D721Med (cell line): Measurements from ENCODE around the gene C2orf76.

ENCODE experiments used
- DNase-seq: peaks from one replicate; pipeline ENCODE4 v3.0.0; 2011; ENCODE audit warnings: low spot score; ENCODE audit not compliant: insufficient read length
- FAIRE-seq: peaks from 2 replicates; lab custom pipeline; 2011; peaks lifted over from hg19 to GRCh38; lab: Jason Lieb, UNC
- CTCF ChIP-seq: IDR thresholded peaks from 2 replicates; pipeline ENCODE4 v1.5.1; 2012; ENCODE audit warnings: mild to moderate bottlenecking, control low read depth; ENCODE audit not compliant: insufficient read depth; ENCODE audit errors: missing control alignments

C2orf76 gene

DNA sequence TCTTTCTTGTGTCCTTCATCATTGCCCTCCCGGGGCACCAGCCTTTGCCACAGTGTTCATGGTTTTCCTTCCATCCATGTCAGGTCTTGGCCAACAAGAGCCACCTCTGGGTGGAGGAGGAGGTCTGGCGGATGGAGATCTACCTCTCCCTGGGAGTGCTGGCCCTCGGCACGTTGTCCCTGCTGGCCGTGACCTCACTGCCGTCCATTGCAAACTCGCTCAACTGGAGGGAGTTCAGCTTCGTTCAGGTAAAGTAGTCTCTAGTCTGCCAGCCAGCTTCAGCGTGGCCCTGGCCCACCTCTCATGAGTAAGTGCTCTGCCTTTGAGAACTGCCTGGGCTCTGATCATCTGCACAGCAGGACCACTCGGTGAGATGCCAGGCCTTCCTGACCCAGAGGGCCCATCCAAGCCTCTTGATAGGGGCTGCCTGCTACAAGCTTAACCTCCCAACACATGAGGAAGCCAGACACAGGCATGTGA, 112.0 kb downstream of the C2orf76 start:
- FAIRE-seq: no peak
- no peak for DNase-seq
- TF ChIP-seq CTCF: no peak

DNA sequence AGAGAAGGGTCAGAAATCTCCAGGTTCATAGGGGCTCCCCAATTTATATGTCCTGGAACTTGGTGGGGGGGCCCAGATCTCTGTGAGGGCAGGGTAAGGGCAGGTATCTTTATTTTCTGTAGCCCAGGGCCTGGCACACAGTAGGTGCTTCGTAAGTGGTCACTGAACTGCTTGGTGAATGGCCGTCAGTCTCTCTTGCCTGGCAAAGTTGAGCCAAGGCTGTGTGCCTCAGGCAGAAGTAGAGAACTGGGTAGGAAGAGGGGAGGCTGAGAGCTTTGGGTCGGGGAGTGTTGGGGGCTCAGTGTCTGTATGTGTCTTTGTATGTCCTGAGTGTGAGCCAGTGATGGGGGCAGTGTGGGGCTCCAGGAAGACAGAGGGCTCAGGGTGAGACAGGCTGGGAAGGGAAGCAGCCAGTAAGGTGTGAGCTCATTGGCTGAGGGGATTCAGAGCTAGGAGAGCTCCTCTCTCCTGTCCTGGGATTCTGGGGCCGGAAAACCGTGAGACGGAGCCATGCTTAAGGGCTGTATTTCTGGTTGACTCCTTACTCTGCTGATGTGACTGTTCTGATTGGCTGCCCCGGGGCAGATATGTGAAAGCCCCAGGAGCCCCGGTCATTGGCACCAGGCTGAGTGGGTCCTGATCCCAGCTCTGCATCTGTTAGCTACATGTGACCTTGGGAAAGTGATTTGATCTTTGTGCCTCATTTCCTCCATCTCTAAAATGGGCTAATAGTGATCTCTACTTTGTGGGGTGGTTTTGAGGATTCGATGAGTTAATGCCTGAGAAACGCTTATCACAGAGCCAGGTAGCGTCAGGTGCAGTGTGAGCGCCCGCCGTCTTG, 112.7 kb downstream of the C2orf76 start:
- TF ChIP-seq CTCF: no peak
- DNase-seq (no peak), FAIRE-seq (no peak)

DNA sequence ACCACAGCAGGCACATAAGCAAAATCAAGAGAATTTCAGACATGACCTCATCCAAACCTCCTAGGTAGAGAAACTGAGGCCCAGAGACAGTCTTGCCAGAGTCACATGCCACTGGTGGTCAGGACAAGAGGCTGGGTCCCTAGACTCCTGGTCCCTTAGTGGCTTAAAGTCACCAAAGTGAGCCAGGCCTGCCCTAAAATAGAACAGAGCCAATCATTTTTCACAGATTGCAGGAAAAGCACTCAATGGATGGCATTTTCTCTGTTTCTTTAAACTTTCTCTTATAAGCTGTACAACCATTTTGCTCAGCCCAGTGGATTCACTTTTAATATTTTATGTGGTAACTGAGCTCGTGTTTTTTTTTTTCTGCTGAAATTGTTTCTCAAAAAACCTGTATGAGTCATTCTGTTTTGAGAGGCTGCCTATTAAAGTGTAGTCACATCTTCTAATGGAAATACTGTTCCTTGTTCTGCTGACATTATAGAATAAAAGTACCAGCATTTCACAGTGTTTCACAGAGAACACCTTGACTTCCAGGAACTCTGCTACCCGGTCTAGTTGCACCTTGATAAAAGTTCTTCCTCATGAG, 113.4 kb downstream of the C2orf76 start:
- no peak for FAIRE-seq
- TF ChIP-seq CTCF: no peak
- DNase-seq: no peak
